Stimulated activated naive CD4-positive, alpha-beta T cell treated with Interleukin-2 at 50 U/mL for 16 hours (primary cell): ENCODE data around the gene BCOR.

Source experiments
- DNase-seq: peaks from one replicate; lab custom pipeline; 2025; lab: John Stamatoyannopoulos, UW

The BCOR gene

GRCh38 chrX:40063555-40063954 is 34.2 kb downstream of the BCOR start:
- no peak for DNase-seq

- DNase-seq = no peak
Observed at GRCh38 chrX:40062525-40063155, 35.1 kb downstream of the BCOR start.

DNA sequence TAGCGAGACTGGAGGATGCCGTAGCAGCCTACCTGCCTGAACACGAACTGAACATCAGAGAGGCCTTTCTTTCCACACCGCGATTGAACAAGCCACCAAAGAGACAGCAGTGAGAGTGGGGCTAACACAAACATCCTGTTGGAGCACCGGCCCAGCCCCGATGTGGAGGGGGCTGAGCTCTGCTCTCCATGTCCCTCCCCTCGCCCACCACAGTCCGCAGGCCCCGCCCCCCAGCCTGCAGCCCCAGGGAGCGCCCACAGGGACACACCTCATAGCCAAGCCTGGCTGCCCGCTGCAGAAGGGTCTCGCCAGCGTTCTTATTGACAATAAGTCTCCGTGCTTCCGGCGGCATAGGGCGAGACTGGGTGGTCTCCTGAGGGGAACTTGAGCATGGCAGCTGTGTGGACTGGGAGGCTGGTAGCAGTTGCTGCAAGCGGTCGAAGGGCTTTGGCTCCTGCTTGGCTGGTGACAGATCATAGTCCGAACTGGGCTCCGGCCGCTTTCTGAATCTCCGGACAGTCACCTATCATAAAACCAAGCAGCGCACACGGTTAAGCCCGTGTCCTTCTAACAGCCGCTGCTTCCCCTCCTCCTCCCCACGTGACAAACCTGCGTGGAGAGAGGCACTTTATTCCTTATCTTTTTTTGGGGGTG is 35.8 kb downstream of the BCOR start:
- no peak for DNase-seq

- DNase-seq = no peak
Observed at GRCh38 chrX:40061005-40061404, 36.8 kb downstream of the BCOR start.

DNA sequence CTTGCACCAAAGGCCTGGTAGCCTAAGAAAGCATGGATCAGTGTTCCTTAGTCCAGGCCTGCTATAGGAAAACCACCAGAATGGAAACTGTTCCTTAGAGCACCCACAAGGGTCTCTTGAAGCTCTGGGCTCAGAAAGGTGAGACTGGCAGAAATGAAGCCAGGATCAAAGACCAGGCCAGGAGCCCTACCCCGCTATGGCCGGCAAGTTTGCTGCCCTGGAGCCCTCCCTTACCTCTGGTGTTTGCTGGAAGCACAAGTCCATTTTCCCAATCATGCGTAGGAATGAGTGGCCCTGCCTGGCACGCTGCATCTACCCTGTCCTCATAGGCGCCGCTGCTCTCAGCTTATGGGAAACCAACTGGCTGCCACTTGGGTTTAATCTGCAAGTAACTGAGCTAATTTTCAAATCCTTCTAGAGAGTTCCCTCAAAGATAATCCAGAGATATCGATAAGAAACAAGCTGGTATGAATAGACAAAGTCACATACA is 37.4 kb downstream of the BCOR start:
- DNase-seq = no peak

- DNase-seq = no peak
Observed at GRCh38 chrX:40058719-40059118, 39.0 kb downstream of the BCOR start.

DNA sequence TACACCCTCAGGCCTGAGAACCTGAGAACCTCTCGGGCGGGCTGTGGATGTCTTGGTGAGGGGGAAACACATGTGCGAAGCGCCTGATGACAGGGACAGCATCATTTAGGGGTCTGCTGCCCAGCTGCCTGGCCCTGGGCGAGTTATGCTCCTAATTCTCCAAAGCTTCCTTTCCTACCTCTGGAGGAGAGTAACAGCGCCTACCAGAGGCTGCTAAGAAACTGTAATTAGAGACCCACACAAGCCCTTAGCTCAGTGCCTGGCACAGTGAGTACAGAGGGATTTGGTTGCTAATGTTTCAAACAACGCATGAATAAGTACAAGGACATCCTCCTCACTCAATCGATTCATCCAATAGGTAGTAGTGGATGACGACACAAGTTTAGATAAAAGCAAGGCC is 40.4 kb downstream of the BCOR start:
- DNase-seq = no peak

DNA sequence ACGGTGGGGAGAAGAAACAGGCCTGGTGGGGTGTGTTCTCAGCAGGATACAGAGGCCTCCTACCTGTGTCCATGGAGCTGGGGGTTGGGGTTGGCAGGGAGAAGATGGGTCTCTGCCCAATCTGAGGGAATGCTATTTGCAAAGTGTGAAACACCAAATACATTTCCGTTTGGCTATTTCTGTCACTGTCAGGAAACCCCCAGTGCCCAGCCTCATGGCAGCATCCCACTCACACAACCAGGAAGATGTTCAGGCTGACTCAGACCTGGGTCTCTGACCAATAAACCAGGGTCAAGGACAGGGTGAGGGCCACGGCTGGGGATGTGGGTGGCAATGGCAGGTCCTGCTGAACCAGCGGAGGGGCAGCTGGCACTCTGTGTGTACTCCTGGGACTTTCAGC is 41.3 kb downstream of the BCOR start:
- DNase-seq = no peak

DNA sequence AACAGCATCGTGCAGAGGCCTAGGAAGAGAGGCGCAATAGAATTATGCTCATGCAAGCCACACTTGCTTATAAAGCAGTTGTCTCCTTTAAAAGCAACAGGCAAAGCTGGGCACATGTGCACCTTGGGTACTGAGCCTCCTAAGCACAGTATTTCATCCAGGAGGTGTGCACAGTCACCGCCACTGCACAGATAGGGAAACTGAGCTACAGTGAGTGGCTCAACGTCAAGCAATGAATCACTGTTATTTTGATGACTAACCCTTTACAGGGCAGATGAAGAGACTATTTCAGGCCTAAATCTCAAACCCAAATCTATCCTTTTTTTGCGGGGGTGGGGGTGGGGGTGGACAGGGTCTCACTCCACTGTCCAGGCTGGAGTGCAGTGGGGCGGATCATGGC is 42.3 kb downstream of the BCOR start:
- DNase-seq = no peak

GRCh38 chrX:40054793-40055192 is 43.0 kb downstream of the BCOR start:
- no peak for DNase-seq

DNA sequence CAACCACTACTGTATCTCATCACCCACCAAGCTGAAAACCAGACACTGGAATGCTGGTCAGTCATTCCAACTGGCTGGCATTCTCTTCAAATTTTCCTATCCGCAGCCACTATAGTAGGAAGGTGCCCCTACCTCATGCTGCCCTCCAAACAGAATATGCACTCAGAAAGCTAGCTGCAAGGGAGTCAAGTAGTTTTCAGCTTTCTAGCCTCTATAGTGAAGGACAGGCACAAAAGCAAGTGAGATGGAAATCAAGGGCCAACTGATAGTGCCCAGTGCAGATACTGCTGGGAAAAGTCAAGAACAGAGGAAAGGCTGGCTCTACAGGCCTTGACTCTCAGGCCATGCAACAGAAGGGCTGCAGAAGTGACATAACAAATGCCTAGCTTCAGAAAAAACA is 47.2 kb downstream of the BCOR start:
- no peak for DNase-seq

DNA sequence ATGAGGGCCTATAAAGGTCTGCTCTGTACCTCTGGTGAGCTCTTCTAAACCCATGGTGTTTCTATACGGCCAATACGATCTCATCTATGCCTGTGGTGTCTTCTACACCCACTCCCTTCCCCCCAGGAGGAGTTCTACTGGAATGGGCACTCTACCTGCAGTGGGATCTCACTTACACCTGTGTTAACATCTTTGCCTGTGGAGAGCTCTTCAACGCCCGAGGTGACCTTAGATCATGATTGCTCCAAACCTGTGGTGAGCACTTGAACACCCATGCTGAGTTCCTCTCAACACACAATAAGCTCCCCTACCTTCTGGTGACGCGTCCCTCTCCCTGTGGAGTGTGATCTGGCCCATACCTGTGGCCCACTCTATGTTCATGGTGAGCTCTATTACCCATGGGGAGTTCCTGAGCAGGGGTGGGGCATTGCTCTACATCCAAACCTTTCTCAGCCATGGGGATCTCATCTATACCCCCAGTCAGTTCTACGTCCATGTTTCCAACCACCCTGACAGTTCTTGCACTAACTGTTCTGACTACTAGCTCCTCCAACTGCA is 48.6 kb downstream of the BCOR start:
- no peak for DNase-seq

GRCh38 chrX:40047485-40047884 is 50.3 kb downstream of the BCOR start:
- DNase-seq = no peak

- no peak for DNase-seq
Observed at GRCh38 chrX:40043895-40044294, 53.9 kb downstream of the BCOR start.

DNA sequence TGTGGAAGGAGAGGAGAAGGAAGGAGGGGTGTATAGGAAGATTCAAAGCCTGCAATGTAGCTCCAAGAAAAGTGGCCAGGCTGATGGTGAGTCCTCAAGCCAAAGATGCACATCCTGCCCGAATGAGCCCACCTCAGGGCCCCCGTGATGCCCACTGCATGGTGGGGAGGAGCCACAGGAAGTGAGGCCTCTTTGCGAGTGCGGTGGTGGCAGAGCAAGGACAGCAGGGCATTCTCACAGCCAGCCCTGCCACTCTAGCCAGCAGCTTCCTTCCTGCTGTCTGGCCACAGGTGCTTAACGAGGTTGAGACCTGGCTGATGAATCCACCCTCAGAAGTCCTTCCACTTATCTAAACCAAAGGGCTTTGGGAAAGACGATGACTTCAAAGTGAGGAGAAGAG is 55.8 kb downstream of the BCOR start:
- DNase-seq = no peak

- DNase-seq = no peak
Observed at GRCh38 chrX:40040686-40041461, 56.9 kb downstream of the BCOR start.

DNA sequence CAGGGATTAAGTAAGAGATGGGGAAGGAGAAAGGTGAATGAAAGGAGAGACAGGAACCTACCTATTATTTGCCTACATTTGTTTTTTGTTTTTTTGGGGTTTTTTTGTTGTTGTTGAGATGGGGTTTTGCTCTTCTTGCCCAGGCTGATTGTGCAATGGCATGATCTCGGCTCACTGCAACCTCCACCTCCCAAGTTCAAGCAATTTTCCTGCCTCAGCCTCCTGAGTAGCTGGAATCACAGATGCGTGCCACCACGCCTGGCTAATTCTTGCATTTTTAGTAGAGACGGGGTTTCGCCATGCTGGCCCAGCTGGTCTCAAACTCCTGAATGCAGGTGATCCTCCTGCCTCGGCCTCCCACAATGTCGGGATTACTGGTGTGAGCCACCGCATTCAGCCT is 57.9 kb downstream of the BCOR start:
- no peak for DNase-seq

DNA sequence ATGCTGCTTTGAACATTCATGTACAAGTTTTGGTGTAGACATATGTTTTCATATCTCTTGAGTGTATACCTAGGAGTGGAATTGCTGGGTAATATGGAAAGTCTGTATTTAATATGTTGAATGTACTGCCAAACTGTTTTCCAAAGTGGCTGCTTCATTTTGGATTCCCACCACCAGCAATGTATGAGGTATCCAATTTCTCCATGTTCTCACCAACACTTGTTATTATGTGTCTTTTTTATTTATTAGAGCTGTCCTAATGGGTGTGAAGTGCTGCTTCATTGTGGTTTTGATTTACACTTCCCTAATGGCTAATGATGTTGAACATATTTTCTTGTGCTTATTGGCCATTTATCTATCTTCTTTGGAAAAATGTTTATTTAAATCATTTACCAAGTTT is 60.4 kb downstream of the BCOR start:
- DNase-seq = no peak

GRCh38 chrX:40035726-40036125 is 62.0 kb downstream of the BCOR start:
- no peak for DNase-seq

DNA sequence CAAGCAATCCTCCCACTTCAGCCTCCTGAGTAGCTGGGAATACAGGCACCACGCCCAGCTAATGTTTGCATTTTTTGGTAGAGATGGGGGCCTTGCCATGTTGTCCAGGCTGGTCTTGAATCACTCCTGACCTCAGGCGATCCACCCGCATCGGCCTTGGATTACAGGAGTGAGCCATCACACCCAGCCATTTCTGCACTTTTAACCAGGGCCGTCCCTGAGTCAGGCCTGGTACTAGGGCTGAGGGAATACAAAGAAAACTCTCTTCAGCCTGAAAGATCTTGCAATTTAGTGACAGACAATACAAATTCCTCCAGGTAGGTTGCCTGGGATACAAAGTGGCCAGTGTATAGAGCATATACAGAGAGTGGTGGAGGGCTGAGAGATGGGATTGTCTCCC is 65.8 kb downstream of the BCOR start:
- no peak for DNase-seq

- no peak for DNase-seq
Observed at GRCh38 chrX:40030205-40030604, 67.6 kb downstream of the BCOR start.

DNA sequence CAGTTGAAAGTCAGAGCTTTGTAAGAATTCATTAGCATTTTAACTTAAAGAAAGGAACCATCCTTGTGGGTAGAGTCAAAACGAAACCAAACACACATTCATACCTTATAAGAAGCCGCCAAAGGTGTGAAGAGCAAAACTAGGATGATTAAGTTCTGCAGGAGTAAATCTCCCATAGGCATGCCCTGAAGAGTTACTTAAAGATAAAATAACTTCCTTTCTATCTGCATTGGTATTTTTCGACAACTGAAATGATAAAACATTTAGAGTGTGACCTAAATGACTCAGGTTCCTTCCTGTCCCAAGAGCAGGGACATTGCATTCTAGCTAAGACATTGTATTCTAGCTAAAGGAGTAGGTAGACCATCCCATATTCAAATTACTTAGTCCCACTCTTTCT is 75.3 kb downstream of the BCOR start:
- DNase-seq = no peak

- no peak for DNase-seq
Observed at GRCh38 chrX:40021647-40022046, 76.1 kb downstream of the BCOR start.
